Loucy (cell line): ENCODE measurements around the gene UVRAG.

Source experiments
- H2AFZ ChIP-seq: fragments of 200-600 bp; sonication (generic); 2 replicates; pipeline ENCODE4 v1.6.0; 2016; ENCODE audit warnings: antibody characterized with exemption, mild to moderate bottlenecking, low read length, moderate library complexity
- H3F3A ChIP-seq: fragments of 200-600 bp; 2 replicates; pipeline ENCODE4 v1.6.0; 2016; ENCODE audit warnings: antibody characterized with exemption, low read depth, mild to moderate bottlenecking
- H3K27me3 ChIP-seq: fragments of 200-600 bp; sonication (generic); 2 replicates; pipeline ENCODE4 v1.6.1; 2014; ENCODE audit warnings: low read length, mild to moderate bottlenecking; ENCODE audit not compliant: insufficient read depth, poor library complexity, severe bottlenecking
- H3K36me3 ChIP-seq: fragments of 200-600 bp; sonication (generic); 2 replicates; pipeline ENCODE4 v1.6.1; 2016; ENCODE audit warnings: low read length; ENCODE audit not compliant: insufficient read depth
- H3K4me1 ChIP-seq: fragments of 200-600 bp; sonication (generic); 2 replicates; pipeline ENCODE4 v1.5.1; 2014; ENCODE audit warnings: low read length, mild to moderate bottlenecking; ENCODE audit not compliant: insufficient read depth, poor library complexity, severe bottlenecking
- H3K4me2 ChIP-seq: fragments of 200-600 bp; sonication (generic); 2 replicates; pipeline ENCODE4 v1.6.0; 2014; ENCODE audit warnings: antibody characterized with exemption, low read length, low read depth, mild to moderate bottlenecking; ENCODE audit not compliant: poor library complexity, severe bottlenecking
- H3K4me3 ChIP-seq: fragments of 200-600 bp; sonication (generic); 2 replicates; pipeline ENCODE4 v1.5.1; 2014; ENCODE audit warnings: low read length, mild to moderate bottlenecking, mixed read lengths; ENCODE audit not compliant: poor library complexity, severe bottlenecking
- H3K79me2 ChIP-seq: fragments of 200-600 bp; sonication (generic); 2 replicates; pipeline ENCODE4 v1.6.1; 2014; ENCODE audit warnings: low read length; ENCODE audit not compliant: insufficient read depth
- H3K9ac ChIP-seq: fragments of 200-600 bp; sonication (generic); 2 replicates; pipeline ENCODE4 v1.6.0; 2014; ENCODE audit warnings: mild to moderate bottlenecking, low read depth, low read length, moderate library complexity; ENCODE audit not compliant: poor library complexity, severe bottlenecking
- H3K9me2 ChIP-seq: fragments of 200-600 bp; sonication (generic); replicated peaks from 2 replicates; pipeline ENCODE4 v1.6.1; 2016; ENCODE audit warnings: low read depth, low read length, mixed read lengths
- H3K9me3 ChIP-seq: fragments of 200-600 bp; sonication (generic); 2 replicates; pipeline ENCODE4 v1.6.1; 2014; ENCODE audit warnings: mild to moderate bottlenecking, antibody characterized with exemption, low read length, low read depth; ENCODE audit not compliant: insufficient read depth
- H4K20me1 ChIP-seq: fragments of 200-600 bp; sonication (generic); 2 replicates; pipeline ENCODE4 v1.6.0; 2014; ENCODE audit warnings: antibody characterized with exemption, low read length, mild to moderate bottlenecking; ENCODE audit not compliant: insufficient read depth, poor library complexity, severe bottlenecking
- EZH2phosphoT487 ChIP-seq: fragments of 200-600 bp; IDR thresholded peaks from 2 replicates; pipeline ENCODE4 v1.6.1; 2018; ENCODE audit warnings: antibody characterized with exemption, mild to moderate bottlenecking, moderate library complexity, borderline replicate concordance
- TF ChIP-seq, protein P1 (sequence below): fragments of 200-600 bp; sonication (generic); conservative IDR thresholded peaks from 2 replicates; pipeline ENCODE4 v1.5.1; 2014; ENCODE audit warnings: mild to moderate bottlenecking, antibody characterized with exemption, low read length

The UVRAG gene

DNA sequence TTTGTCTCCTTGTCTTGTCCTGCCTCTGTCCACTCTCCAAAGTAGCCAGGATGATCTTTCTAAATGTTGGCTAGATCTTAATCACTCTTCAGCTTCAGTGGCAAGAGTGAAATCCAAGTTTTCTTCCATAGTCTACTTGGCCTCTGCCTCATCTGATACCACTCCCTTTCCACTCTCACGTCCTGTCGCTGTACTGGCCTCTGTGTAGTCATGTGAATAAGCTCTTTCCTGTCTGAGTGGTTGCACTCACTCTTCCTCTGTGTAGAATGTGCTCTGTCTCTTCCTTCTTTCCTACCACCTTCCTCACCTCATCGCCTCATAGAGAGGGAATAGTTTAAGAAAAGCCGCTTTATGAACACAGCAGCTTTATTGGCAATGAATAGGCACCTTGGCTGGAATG is 304.8 kb downstream of the UVRAG start:
- no peaks in the 10 kb centered on the region for H3F3A ChIP-seq
- no peak overlapping the region for H2AFZ ChIP-seq
- H3K9ac ChIP-seq: no peak overlapping the region
- H4K20me1 ChIP-seq: no peaks in the 10 kb centered on the region
- H3K4me3 ChIP-seq: no peak overlapping the region
- H3K79me2 ChIP-seq: no peaks in the 10 kb centered on the region
- no peak overlapping the region for H3K4me2 ChIP-seq
- H3K9me2 ChIP-seq: no peaks in the 10 kb centered on the region
- H3K36me3 ChIP-seq: no peaks in the 10 kb centered on the region; the same call in 1 of the 2 replicates
- H3K27me3 ChIP-seq: no peaks in the 10 kb centered on the region
- peaks cover 12% of the 10 kb centered on the region for H3K4me1 ChIP-seq
- no peaks in the 10 kb centered on the region for H3K9me3 ChIP-seq
- no peak for TF ChIP-seq EZH2phosphoT487
- TF ChIP-seq, protein P1, sequence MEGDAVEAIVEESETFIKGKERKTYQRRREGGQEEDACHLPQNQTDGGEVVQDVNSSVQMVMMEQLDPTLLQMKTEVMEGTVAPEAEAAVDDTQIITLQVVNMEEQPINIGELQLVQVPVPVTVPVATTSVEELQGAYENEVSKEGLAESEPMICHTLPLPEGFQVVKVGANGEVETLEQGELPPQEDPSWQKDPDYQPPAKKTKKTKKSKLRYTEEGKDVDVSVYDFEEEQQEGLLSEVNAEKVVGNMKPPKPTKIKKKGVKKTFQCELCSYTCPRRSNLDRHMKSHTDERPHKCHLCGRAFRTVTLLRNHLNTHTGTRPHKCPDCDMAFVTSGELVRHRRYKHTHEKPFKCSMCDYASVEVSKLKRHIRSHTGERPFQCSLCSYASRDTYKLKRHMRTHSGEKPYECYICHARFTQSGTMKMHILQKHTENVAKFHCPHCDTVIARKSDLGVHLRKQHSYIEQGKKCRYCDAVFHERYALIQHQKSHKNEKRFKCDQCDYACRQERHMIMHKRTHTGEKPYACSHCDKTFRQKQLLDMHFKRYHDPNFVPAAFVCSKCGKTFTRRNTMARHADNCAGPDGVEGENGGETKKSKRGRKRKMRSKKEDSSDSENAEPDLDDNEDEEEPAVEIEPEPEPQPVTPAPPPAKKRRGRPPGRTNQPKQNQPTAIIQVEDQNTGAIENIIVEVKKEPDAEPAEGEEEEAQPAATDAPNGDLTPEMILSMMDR: no peak

DNA sequence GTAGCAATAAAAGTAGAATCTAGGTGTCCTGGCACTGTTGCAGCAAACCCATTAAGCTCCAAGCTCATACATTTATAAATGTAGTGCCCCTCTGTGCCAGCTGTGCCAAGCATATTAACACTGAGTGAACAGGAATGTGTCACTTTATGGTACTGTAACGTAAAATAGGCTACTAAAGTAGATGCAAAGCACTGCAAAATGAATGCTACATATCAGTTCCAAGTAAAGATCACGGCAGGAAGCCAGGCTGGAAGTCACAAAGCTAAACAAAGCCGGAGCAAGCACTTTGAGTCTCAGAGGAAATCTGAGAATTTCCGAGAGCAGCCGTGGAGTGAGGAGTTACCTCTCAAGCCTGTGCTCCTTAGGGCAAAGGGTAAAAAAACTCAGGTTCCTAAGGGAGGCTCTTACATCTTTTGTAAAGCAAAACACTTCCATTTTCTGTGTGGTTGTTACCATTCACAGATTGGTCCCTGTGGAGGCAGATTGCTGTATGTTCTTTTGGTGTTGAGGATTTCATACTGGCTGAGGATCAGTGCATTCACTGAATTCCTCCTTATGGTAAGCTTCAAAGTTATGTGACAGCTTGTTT is 305.6 kb downstream of the UVRAG start:
- Histone ChIP-seq H2AFZ (no peak overlapping the region), H3K4me2 (no peak overlapping the region), H4K20me1 (no peaks in the 10 kb centered on the region), H3K9me3 (no peaks in the 10 kb centered on the region), H3K9me2 (no peaks in the 10 kb centered on the region), H3K27me3 (no peaks in the 10 kb centered on the region), H3K9ac (no peak overlapping the region), H3K4me3 (no peak overlapping the region), H3K4me1 (peaks cover 12% of the 10 kb centered on the region), H3K36me3 (no peaks in the 10 kb centered on the region; the same call in 1 of the 2 replicates), H3K79me2 (no peaks in the 10 kb centered on the region), H3F3A (no peaks in the 10 kb centered on the region)
- TF ChIP-seq, protein P1: no peak
- no peak for TF ChIP-seq EZH2phosphoT487

DNA sequence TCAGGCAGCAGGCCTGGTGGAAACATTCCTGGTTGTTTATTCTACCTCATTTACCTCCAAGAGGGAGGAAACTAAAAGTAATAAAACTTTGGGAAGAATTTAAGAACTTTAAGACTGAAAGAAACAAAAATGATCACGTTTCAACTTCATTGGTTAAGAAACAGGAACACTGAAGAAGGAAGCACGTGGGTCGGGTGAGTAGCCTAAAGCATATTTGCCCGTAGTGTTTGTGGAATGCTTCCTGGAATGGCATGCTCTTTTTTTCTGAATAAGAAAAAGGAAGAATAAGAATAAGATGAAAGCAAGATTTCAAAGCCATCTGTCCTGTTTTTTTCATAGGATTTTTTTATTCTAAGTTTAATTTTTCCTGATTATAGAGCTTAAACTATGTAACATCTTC is 308.2 kb downstream of the UVRAG start:
- H3K27me3 ChIP-seq: no peaks in the 10 kb centered on the region
- no peaks in the 10 kb centered on the region for H3K79me2 ChIP-seq
- H3K9me2 ChIP-seq: no peaks in the 10 kb centered on the region
- H4K20me1 ChIP-seq: no peaks in the 10 kb centered on the region
- no peak overlapping the region for H3K9ac ChIP-seq
- no peak overlapping the region for H2AFZ ChIP-seq
- no peaks in the 10 kb centered on the region; the same call in 1 of the 2 replicates for H3K36me3 ChIP-seq
- no peak overlapping the region for H3K4me2 ChIP-seq
- peaks cover 12% of the 10 kb centered on the region for H3K4me1 ChIP-seq
- no peak overlapping the region for H3K4me3 ChIP-seq
- TF ChIP-seq, protein P1: no peak
- TF ChIP-seq EZH2phosphoT487: no peak
- H3F3A ChIP-seq: no peaks in the 10 kb centered on the region
- H3K9me3 ChIP-seq: no peaks in the 10 kb centered on the region
